ENCODE results near the gene C19orf85.
"Not testable (repeated sequence)": the region's sequence is repeated elsewhere in the genome, so short reads cannot be mapped to it uniquely, and the experiment has no call there.

C19orf85 gene

GRCh38 chr19:55440411-55441105, 24.0 kb downstream of the C19orf85 start:
- DNase-seq: no peak

- DNase-seq: no peak
Observed at GRCh38 chr19:55439052-55439451, 25.5 kb downstream of the C19orf85 start.

- peak in 1 of 14 donors; percentile 12 for DNase-seq
Observed at GRCh38 chr19:55437410-55437809, 27.1 kb downstream of the C19orf85 start.

- DNase-seq: no peak
Observed at GRCh38 chr19:55436847-55437246, 27.7 kb downstream of the C19orf85 start.

- no peak for DNase-seq
Observed at GRCh38 chr19:55435020-55435419, 29.5 kb downstream of the C19orf85 start.

- DNase-seq: no peak
Observed at GRCh38 chr19:55434356-55434919, 30.1 kb downstream of the C19orf85 start.

GRCh38 chr19:55433292-55433691, 31.3 kb downstream of the C19orf85 start:
- no peak for DNase-seq

- no peak for DNase-seq
Observed at GRCh38 chr19:55432241-55432959, 32.2 kb downstream of the C19orf85 start.

- no peak for DNase-seq
Observed at GRCh38 chr19:55431183-55431582, 33.4 kb downstream of the C19orf85 start.

GRCh38 chr19:55426042-55426441, 38.5 kb downstream of the C19orf85 start:
- DNase-seq: peak in 10 of 14 donors; percentile 12 to 66 (median 28)

GRCh38 chr19:55424518-55424917, 40.0 kb downstream of the C19orf85 start:
- DNase-seq: no peak

GRCh38 chr19:55423225-55424005, 41.1 kb downstream of the C19orf85 start:
- DNase-seq: no peak

GRCh38 chr19:55421281-55421680, 43.3 kb downstream of the C19orf85 start:
- not testable (repeated sequence) for DNase-seq

GRCh38 chr19:55419624-55420236, 44.8 kb downstream of the C19orf85 start:
- DNase-seq: peak in 1 of 14 donors; percentile 23

GRCh38 chr19:55419103-55419502, 45.4 kb downstream of the C19orf85 start:
- no peak for DNase-seq

GRCh38 chr19:55418185-55418584, 46.4 kb downstream of the C19orf85 start:
- DNase-seq: peak in 9 of 14 donors; percentile 5 to 47 (median 25)
